ENCODE results near the gene OR2T11. TPM values are rescaled to one million over a fixed set of nuclear protein-coding genes. Genes with fewer than 3 reads are reported as not detected.
"Not testable (repeated sequence)": the region's sequence is repeated elsewhere in the genome, so short reads cannot be mapped to it uniquely, and the experiment has no call there.

Gene OR2T11
- total RNA-seq, 4 donors from 2014 or later = not detected

DNA sequence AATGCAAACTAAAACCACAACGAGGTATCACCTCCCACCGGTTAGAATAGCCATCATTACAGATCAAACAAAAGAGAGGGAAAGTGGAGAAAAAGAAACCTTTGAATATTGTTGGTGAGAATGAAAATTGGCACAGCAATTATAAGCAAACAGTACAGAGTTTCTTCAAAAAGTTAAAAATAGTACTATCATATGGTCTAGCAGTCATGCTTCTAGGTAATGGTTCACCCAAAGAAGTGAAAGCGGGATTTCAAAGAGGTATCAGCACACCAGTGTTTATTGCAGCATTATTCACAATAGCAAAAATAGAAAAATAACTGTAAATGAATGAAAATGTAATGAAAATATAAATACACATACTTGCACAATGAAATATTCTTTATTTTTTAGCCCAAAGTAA is 45.6 kb downstream of the OR2T11 start:
- DNase-seq = no peak
- in situ Hi-C loops (cut with MboI; ENCODE audit: low pct_ligation_motif_present in 1 of 4, low pct_unique_long_range_greater_than_20kb in 1 of 4, low sequenced_read_pairs in 3 of 4) = no loop called here
- WGBS, 2 donors (ENCODE audit: low coverage in 1 of 2) = 80 to 82% methylated on average over 3 of the region's 3 CpGs

DNA sequence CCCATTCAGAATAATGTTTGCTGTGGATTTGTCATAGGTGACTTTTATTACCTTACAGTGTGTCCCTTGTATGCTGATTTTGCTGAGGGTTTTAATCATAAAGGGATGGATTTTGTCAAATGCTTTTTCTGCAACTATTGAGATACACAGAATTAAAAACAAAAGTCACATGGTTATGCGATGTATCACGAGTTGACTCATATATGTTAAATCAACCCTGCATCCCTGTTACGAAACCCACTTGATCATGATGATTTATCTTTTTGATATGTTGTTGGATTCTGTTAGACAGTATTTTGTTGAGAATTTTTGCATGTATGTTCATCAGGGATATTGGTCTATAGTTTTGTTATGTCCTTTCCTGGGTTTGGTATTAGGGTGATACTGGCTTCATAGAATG is 49.6 kb downstream of the OR2T11 start:
- 87 to 93% methylated on average over 3 of the region's 3 CpGs for WGBS, 2 donors (ENCODE audit: low coverage in 1 of 2)
- DNase-seq = no peak
- intact Hi-C loops (cut with DNase I; ENCODE audit: low total_unique reads) (no loop called here), in situ Hi-C loops (cut with MboI; ENCODE audit: low pct_ligation_motif_present in 1 of 4, low pct_unique_long_range_greater_than_20kb in 1 of 4, low sequenced_read_pairs in 3 of 4) (no loop called here)
- Histone ChIP-seq H3K36me3 (no peaks in the 10 kb centered on the region), H3K4me1 (no peaks in the 10 kb centered on the region), H3K4me3 (no peak overlapping the region), H3K9me3 (no peaks in the 10 kb centered on the region), H3K27ac (no peak overlapping the region), H3K27me3 (no peaks in the 10 kb centered on the region)
- TF ChIP-seq EP300 (IDR thresholded peaks at IDR 0.05; ENCODE audit: low read depth) (no peak), POLR2A (IDR thresholded peaks at IDR 0.05) (no peak), POLR2AphosphoS5 (IDR thresholded peaks at IDR 0.05) (no peak)
- TF ChIP-seq, protein P1, sequence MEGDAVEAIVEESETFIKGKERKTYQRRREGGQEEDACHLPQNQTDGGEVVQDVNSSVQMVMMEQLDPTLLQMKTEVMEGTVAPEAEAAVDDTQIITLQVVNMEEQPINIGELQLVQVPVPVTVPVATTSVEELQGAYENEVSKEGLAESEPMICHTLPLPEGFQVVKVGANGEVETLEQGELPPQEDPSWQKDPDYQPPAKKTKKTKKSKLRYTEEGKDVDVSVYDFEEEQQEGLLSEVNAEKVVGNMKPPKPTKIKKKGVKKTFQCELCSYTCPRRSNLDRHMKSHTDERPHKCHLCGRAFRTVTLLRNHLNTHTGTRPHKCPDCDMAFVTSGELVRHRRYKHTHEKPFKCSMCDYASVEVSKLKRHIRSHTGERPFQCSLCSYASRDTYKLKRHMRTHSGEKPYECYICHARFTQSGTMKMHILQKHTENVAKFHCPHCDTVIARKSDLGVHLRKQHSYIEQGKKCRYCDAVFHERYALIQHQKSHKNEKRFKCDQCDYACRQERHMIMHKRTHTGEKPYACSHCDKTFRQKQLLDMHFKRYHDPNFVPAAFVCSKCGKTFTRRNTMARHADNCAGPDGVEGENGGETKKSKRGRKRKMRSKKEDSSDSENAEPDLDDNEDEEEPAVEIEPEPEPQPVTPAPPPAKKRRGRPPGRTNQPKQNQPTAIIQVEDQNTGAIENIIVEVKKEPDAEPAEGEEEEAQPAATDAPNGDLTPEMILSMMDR (IDR thresholded peaks at IDR 0.05) = no peak

More for the DNA sequence above, 45.6 kb downstream of the OR2T11 start:
- H3K9me3 ChIP-seq = no peaks in the 10 kb centered on the region
- H3K36me3 ChIP-seq = no peaks in the 10 kb centered on the region
- no peaks in the 10 kb centered on the region for H3K27me3 ChIP-seq
- no peak overlapping the region for H3K27ac ChIP-seq
- intact Hi-C loops (cut with DNase I; ENCODE audit: low total_unique reads) = no loop called here
- TF ChIP-seq EP300 (IDR thresholded peaks at IDR 0.05; ENCODE audit: low read depth) (no peak), POLR2A (IDR thresholded peaks at IDR 0.05) (no peak), POLR2AphosphoS5 (IDR thresholded peaks at IDR 0.05) (no peak)
- TF ChIP-seq, protein P1 (IDR thresholded peaks at IDR 0.05) = no peak
- H3K4me3 ChIP-seq = no peak overlapping the region
- H3K4me1 ChIP-seq = no peaks in the 10 kb centered on the region

DNA sequence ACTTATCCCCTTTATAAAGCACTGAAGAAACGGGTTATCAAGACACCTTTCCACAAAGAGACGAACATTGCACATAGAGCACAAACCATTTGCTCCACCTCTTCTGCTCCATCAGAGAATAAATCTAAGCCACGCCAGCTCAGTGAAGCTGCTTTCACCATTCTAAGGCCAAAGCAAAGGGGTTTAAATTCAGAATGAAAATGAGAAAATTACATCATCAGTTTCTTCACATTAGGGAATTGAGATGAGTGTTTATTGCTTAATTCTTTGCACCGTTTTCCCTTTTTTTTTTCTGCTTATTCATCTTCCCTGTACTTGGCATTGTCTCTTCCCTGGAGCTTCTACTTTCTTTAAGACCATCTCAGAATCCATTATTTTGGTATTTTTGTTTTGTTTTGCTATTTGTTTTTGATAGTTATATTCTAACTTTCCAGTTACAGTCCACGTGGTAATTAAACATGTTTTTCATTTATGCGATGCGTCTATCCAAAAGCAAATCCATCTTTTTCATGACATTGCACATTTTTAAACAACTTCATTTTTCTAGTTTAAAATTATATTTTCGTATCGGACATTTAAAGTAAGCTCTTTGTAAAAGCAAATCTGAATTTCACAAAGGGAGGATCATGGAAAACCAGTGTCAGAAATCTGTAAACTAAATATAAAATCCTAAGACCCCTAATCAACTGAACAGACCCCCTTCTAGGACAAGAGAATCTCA is 58.5 kb downstream of the OR2T11 start:
- no peak for DNase-seq
- H3K36me3 ChIP-seq = no peaks in the 10 kb centered on the region
- intact Hi-C loops (cut with DNase I; ENCODE audit: low total_unique reads) = no loop called here
- in situ Hi-C loops (cut with MboI; ENCODE audit: low pct_ligation_motif_present in 1 of 4, low pct_unique_long_range_greater_than_20kb in 1 of 4, low sequenced_read_pairs in 3 of 4) = no loop called here
- no peaks in the 10 kb centered on the region for H3K27me3 ChIP-seq
- no peak overlapping the region for H3K4me3 ChIP-seq
- 76 to 77% methylated on average over 9 of the region's 9 CpGs for WGBS, 2 donors (ENCODE audit: low coverage in 1 of 2)
- TF ChIP-seq EP300 (IDR thresholded peaks at IDR 0.05; ENCODE audit: low read depth) (no peak), POLR2AphosphoS5 (IDR thresholded peaks at IDR 0.05) (no peak), POLR2A (IDR thresholded peaks at IDR 0.05) (no peak)
- TF ChIP-seq, protein P1 (IDR thresholded peaks at IDR 0.05) = no peak
- H3K4me1 ChIP-seq = no peaks in the 10 kb centered on the region
- no peak overlapping the region for H3K27ac ChIP-seq
- H3K9me3 ChIP-seq = no peaks in the 10 kb centered on the region

DNA sequence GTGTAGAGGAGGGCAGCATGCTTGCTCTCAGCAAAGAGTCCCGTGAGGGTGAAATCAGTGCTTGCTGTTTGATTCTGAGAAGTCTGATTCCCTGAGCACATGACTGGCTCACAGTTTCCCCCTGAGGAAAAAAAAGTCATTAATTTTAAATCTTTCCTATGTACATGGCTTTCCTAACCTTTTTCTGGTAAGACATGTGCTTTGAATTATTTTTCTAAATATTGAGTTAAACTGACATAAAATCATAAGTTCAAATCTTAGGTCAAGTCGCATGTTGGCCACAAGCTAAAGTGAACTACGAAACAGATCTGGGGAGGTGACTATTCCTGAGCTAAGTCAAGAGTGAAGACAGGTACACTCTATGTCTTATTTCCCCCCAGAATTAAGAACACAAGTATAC is 60.2 kb downstream of the OR2T11 start, which contains the start of gene OR2T34:
OR2T34 (minus strand) TSS at position 101 of the 400 bp plus-strand sequence; CDS start at position 101, 0 bp downstream.
- in situ Hi-C loops (cut with MboI; ENCODE audit: low pct_ligation_motif_present in 1 of 4, low pct_unique_long_range_greater_than_20kb in 1 of 4, low sequenced_read_pairs in 3 of 4); H3K27me3 ChIP-seq; H3K36me3 ChIP-seq; DNase-seq; intact Hi-C loops (cut with DNase I; ENCODE audit: low total_unique reads); H3K27ac ChIP-seq; H3K4me3 ChIP-seq; H3K9me3 ChIP-seq; H3K4me1 ChIP-seq: not testable (repeated sequence)
- 89 to 100% methylated on average over 2 to 3 of the region's 3 CpGs for WGBS, 2 donors (ENCODE audit: low coverage in 1 of 2)

DNA sequence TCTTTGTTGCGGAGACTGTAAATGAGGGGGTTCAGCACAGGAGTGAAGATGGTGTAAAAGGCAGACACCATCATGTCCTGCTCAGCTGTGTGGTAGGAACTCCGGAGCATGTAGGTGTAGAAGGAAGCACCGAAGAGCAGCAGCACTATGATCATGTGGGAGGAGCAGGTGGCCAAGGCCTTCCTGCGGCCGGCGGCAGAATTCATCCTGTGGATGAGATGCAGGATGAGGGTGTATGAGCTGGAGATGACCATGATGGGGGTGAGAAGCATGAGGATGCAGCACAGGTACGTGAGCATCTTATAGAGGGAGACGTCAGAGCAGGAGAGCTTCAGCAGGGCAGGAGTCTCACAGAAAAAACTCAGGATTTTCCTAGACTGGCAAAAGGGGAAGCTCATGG is 61.0 kb downstream of the OR2T11 start:
- DNase-seq; intact Hi-C loops (cut with DNase I; ENCODE audit: low total_unique reads); in situ Hi-C loops (cut with MboI; ENCODE audit: low pct_ligation_motif_present in 1 of 4, low pct_unique_long_range_greater_than_20kb in 1 of 4, low sequenced_read_pairs in 3 of 4); H3K27me3 ChIP-seq; H3K4me1 ChIP-seq; H3K4me3 ChIP-seq; H3K9me3 ChIP-seq; H3K36me3 ChIP-seq; H3K27ac ChIP-seq: not testable (repeated sequence)
- WGBS, 2 donors (ENCODE audit: low coverage in 1 of 2) = 76% methylated on average over 5 of the region's 8 CpGs; no CpG with 5 or more reads in 1 of the 2 donors

Small RNA genes within 50 kb of the gene (small RNA-seq; reads per million reads assigned to genes)
- 0 reads per million in 4 donors for gene RF00019

Other genes starting within 250 kb of the OR2T11 start
- not detected for gene OR2T1, start 232.0 kb downstream of the OR2T11 start, total RNA-seq
- not detected for gene OR2T2, start 189.5 kb downstream of the OR2T11 start, total RNA-seq
- not detected for gene OR2T3, start 161.7 kb downstream of the OR2T11 start, total RNA-seq
- gene OR2T5, start 146.5 kb downstream of the OR2T11 start, total RNA-seq = not detected
- gene OR2G6, start 127.0 kb downstream of the OR2T11 start, total RNA-seq = not detected
- gene OR2T29, start 72.3 kb downstream of the OR2T11 start, total RNA-seq = not detected
- gene OR2T34, start 60.3 kb downstream of the OR2T11 start, total RNA-seq = not detected
- not detected for gene OR2T10, start 37.4 kb downstream of the OR2T11 start, total RNA-seq
- not detected for gene OR2T35, start 10.2 kb upstream of the OR2T11 start, total RNA-seq
- gene OR2T27, start 20.4 kb upstream of the OR2T11 start, total RNA-seq = not detected
- gene OR14I1, start 67.7 kb upstream of the OR2T11 start, total RNA-seq = not detected
- gene LYPD8, start 120.7 kb upstream of the OR2T11 start, total RNA-seq = 100 to 1,000 TPM in 3 of 4 donors, 10 to 100 TPM in 1; 21.9 to 719 (median 565) TPM
- gene SH3BP5L, start 190.8 kb upstream of the OR2T11 start, total RNA-seq = 10 to 100 TPM; 28.1 to 36.2 (median 31.4) TPM
- gene ZNF672, start 203.1 kb upstream of the OR2T11 start, total RNA-seq = 10 to 100 TPM; 34.8 to 53.1 (median 44.7) TPM
- gene ZNF692, start 224.0 kb upstream of the OR2T11 start, total RNA-seq = 100 to 1,000 TPM in 1 of 4 donors, 10 to 100 TPM in 3; 41.8 to 100 (median 64.6) TPM

Measured in transverse colon (tissue), 4 donors.